GM19324 (cell line): Measurements from ENCODE around the gene GPR107.

ENCODE experiments used
- ATAC-seq: cut with Tn5 transposase; IDR thresholded peaks from one replicate; pipeline ENCODE4 v1.9.1; 2021; ENCODE audit warnings: mild to moderate bottlenecking, moderate library complexity; ENCODE audit not compliant: unreplicated experiment, low FRiP score

GPR107 gene

GRCh38 chr9:130050462-130050861 lies 3.2 kb upstream of the GPR107 start:
- no peak for ATAC-seq

GRCh38 chr9:130051855-130052254 lies 1.9 kb upstream of the GPR107 start:
- ATAC-seq: no peak

GRCh38 chr9:130053109-130053503 lies 600 bp upstream of the GPR107 start:
- no peak for ATAC-seq

DNA sequence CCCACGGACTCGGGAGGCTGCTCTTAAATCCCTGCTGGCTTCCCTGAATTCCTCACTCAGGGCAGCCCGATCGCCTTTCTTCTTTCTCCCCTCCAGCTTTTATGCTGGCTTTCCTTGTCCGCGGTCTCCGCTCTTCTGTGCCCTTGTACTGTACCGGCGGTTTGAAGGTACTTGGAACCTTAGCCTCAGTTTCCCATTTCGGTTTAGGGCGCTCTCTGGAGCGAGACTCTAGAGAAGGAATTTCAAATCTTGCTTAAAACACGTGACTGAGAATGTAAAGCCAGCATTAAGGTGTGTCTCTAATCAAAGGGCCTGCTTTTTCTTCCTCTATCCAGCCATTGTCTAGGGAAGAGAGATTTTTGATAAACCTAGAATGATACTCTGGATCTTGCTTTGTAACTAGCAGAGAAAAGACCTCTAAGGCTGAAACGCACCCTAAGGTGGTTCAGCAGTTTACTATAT lies 650 bp downstream of the GPR107 start:
- ATAC-seq: no peak

DNA sequence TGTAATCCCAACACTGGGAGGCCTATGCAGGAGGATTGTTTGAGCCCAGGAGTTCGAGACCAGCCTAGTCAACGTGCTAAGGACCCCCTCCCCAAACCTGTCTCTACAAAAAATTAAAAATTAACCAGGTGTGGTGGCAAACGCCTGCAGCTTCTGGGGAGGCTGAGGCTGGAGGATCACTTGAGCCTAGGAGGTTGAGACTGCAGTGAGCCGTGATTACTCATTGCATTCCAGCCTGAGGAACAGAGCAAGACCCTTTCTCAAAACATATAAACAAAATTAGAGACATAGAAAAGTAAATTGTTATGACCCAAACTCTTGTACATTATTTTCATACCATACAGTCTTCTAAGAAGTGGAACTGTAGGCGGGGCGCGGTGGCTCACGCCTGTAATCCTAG lies 1.1 kb downstream of the GPR107 start:
- no peak for ATAC-seq

GRCh38 chr9:130058154-130058553 lies 4.4 kb downstream of the GPR107 start:
- ATAC-seq: no peak

GRCh38 chr9:130058887-130059286 lies 5.2 kb downstream of the GPR107 start:
- no peak for ATAC-seq

DNA sequence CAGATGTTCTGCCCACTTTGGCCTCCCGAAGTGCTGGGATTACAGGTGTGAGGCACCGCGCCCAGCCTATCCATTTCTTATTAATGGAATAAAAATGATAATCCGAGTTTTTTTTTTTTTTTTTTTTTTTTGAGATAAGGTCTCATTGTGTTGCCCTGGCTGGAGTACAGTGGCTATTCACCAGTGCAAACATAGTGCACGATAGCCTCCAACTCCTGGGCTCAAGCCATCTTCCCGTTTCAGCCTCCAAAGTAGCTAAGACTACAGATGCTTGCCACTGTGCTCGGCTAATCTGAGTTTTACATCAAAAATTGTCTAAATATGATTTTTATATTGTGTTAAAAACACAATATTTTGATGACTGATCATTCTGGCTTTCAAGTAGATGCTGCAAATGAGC lies 6.6 kb downstream of the GPR107 start:
- ATAC-seq: no peak

GRCh38 chr9:130062750-130063149 lies 9.0 kb downstream of the GPR107 start:
- no peak for ATAC-seq

- ATAC-seq: no peak
Observed at GRCh38 chr9:130064621-130065020, 10.9 kb downstream of the GPR107 start.

GRCh38 chr9:130069048-130069447 lies 15.3 kb downstream of the GPR107 start:
- no peak for ATAC-seq

DNA sequence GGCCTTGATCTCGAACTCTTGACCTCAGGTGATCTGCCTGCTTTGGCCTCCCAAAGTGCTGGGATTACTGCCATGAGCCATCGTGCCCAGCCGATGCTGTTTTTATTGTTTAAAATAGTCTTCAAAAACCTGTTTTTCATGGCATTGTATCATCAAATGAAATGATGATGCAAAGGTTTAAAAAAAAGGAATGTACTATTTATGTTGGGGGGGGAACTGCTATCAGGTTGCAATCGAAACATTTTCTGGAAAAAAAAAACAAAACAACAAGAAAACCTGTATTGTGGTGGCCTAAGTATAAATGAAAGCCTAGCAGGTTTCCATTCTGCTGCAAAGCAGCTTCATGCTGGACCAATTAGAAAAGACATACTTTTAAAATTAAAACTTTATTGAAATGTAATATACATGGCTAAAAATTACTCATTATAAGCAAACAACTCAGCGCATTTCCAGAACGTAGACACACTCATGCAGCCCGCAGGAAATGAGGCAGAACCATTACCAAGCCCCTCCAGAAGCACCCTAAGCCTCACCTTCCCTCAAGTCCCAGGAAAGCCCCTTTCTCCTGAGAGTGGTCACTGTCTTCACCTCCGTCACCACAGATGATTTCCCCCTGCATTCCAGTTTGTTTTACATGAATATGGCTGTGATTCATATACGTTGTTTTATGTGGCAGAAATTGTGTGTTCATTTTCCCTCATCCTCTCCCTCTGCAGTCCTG lies 19.0 kb downstream of the GPR107 start:
- ATAC-seq: no peak

GRCh38 chr9:130073373-130073772 lies 19.7 kb downstream of the GPR107 start:
- ATAC-seq: no peak

DNA sequence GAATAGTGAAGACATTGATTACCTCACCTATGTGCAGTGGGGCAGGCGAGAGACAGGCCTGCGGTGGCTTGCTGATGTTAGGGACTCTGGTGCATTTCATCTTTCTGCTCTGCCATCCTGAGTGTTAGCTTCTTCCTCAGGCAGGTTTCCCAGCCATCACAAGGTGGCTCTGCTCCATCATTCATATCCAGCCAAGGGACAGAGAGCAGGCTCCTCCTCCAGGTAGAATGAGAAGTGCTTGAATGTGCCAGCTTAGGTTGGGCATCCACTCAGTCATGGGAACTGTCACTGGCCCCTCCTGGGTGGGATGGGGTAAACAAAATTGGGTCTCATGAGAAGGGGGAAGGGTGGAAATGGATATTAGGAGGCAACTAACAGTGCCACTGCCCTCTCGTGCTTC lies 24.8 kb downstream of the GPR107 start:
- ATAC-seq: no peak

DNA sequence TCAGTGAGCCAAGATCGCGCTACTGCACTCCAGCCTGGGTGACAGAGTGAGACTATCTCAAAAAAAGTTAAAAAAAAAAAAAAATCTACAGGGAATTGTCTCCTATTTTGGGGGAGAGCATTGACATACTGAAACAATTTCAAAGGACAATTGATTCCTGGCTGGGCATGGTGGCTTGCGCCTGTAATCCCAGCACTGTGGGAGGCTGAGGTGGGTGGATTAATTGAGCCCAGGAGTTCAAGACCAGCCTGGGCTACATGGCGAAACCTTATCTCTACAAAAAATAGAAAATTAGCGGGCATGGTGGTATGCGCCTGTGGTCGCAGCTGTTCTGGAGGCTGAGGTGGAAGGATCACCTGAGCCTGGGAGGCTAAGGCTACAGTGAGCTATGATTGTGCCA lies 30.6 kb downstream of the GPR107 start:
- no peak for ATAC-seq

- no peak for ATAC-seq
Observed at GRCh38 chr9:130088051-130088450, 34.3 kb downstream of the GPR107 start.

GRCh38 chr9:130089141-130089540 lies 35.4 kb downstream of the GPR107 start:
- no peak for ATAC-seq

GRCh38 chr9:130090915-130091314 lies 37.2 kb downstream of the GPR107 start:
- ATAC-seq: no peak

- ATAC-seq: no peak
Observed at GRCh38 chr9:130092910-130093309, 39.2 kb downstream of the GPR107 start.

DNA sequence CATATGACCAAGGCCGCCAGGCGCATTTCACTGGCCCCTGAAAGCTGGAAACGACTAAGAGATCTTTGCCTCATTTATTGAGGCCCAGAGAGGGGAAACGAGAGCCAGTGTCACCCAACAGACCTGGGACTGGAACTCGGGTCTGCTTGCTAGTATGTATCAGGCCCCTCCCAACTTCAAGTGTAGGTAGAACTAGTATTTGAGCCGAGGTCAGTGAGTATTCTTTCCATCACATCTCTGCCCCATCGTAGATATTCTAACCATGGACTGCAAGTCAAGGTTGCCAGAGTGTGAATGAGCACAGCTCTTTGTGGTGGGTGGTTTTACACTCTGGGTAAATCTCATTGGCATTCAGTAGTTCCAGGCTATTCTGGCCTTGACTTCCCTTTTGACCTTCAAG lies 42.2 kb downstream of the GPR107 start:
- ATAC-seq: no peak

GRCh38 chr9:130100681-130101080 lies 47.0 kb downstream of the GPR107 start:
- no peak for ATAC-seq

GRCh38 chr9:130101915-130102314 lies 48.2 kb downstream of the GPR107 start:
- ATAC-seq: no peak
